HCT116 (cell line): Measurements from ENCODE around the gene DKK3. TPM values are rescaled to one million over a fixed set of nuclear protein-coding genes. Genes with fewer than 3 reads are reported as not detected.

Source experiments
- ATAC-seq: fragments of 200-7000 bp; cut with Tn5 transposase; 2 replicates; pipeline ENCODE4 v1.9.1; 2020; ENCODE audit warnings: mild to moderate bottlenecking, moderate library complexity
- BruUV-seq: library from RNA; stranded (reverse); fragments of 400-500 nt; replicated peaks from 2 replicates; lab custom pipeline; 2021; lab: Mats Ljungman, UMichigan
- CTCF ChIA-PET: fragments of 300-600 bp; sonication (Branson Sonifier 250); formaldehyde crosslinking; loops from one replicate; lab custom pipeline; 2021; ENCODE audit warnings: antibody characterized with exemption; lab: Charles Lee
- POLR2A ChIA-PET: fragments of 300-600, 350-600 bp; sonication (Branson Sonifier 250); formaldehyde crosslinking; loops from one replicate; lab custom pipeline; 2021; ENCODE audit warnings: antibody characterized with exemption; lab: Charles Lee
- RAD21 ChIA-PET, 2 experiments: fragments of 300-600 bp; sonication (Branson Sonifier 250); formaldehyde crosslinking; loops; one replicate each; lab custom pipeline; 2023; ENCODE audit warnings: low total read pairs in 2 of 2; ENCODE audit not compliant: uncharacterized antibody in 2 of 2, unreplicated experiment in 2 of 2, low non-redundant PET in 1 of 2; lab: Charles Lee
- DNase-seq: peaks from one replicate; pipeline ENCODE4 v3.0.0-alpha.2; 2010; ENCODE audit warnings: low read depth, low spot score
- H2AFZ ChIP-seq: fragments of 200-600 bp; shearing (Covaris generic), sonication (generic); 2 replicates; pipeline ENCODE4 v1.6.1; 2017; ENCODE audit warnings: low read depth, mixed run types, mixed read lengths, antibody characterized with exemption, low read length; ENCODE audit not compliant: poor library complexity, severe bottlenecking
- H3K27ac ChIP-seq: 2 replicates; pipeline ENCODE4 v1.5.1; 2012; ENCODE audit warnings: low read depth, low read length
- H3K27me3 ChIP-seq: fragments of 200-600 bp; sonication (generic); 2 replicates; pipeline ENCODE4 v1.6.1; 2016; ENCODE audit warnings: mixed run types, low read length, mixed read lengths; ENCODE audit not compliant: insufficient read depth
- H3K36me3 ChIP-seq, 2 experiments: fragments of 200-500 bp in 1 of 2; fragments of 200-600 bp in 1 of 2; sonication (Bioruptor generic) in 1 of 2; sonication (generic) in 1 of 2; 2 replicates each; pipeline versions ENCODE4 v1.5.1 to v1.6.1; 2014 to 2016; ENCODE audit warnings: low read length in 2 of 2, inconsistent platforms in 1 of 2, mixed read lengths in 1 of 2, mixed run types in 1 of 2; ENCODE audit not compliant: insufficient read depth in 2 of 2, control insufficient read depth in 1 of 2
- H3K4me1 ChIP-seq, 2 experiments: fragments of 200-600 bp in 1 of 2; sonication (generic) in 1 of 2; 2 replicates each; pipeline versions ENCODE4 v1.5.1 to v1.6.1; 2012 to 2017; ENCODE audit warnings: low read length in 2 of 2, inconsistent platforms in 1 of 2, mild to moderate bottlenecking in 1 of 2, mixed read lengths in 1 of 2, mixed run types in 1 of 2, moderate library complexity in 1 of 2; ENCODE audit not compliant: insufficient read depth in 2 of 2, control insufficient read depth in 1 of 2
- H3K4me2 ChIP-seq: fragments of 200-600 bp; sonication (generic); 2 replicates; pipeline ENCODE4 v1.6.1; 2017; ENCODE audit warnings: mixed run types, low read length, mixed read lengths
- H3K4me3 ChIP-seq, 2 experiments: fragments of 200-600 bp in 1 of 2; sonication (generic) in 1 of 2; replicated peaks in 1 of 2; 2 replicates each; pipeline ENCODE4 v1.5.1; 2011 to 2016; ENCODE audit warnings: low read length in 2 of 2, control low read depth in 1 of 2, low read depth in 1 of 2, mild to moderate bottlenecking in 1 of 2, mixed read lengths in 1 of 2, mixed run types in 1 of 2
- H3K79me2 ChIP-seq: fragments of 200-600 bp; sonication (generic); 2 replicates; pipeline ENCODE4 v1.6.1; 2017; ENCODE audit warnings: mild to moderate bottlenecking, mixed run types, low read length, moderate library complexity, mixed read lengths; ENCODE audit not compliant: insufficient read depth
- H3K9ac ChIP-seq: fragments of 200-600 bp; sonication (generic); 2 replicates; pipeline ENCODE4 v1.6.1; 2016; ENCODE audit warnings: low read length, mixed read lengths
- H3K9me2 ChIP-seq: fragments of 200-600 bp; sonication (generic), shearing (Covaris generic); 2 replicates; pipeline ENCODE4 v1.6.1; 2017; ENCODE audit warnings: mixed run types, mild to moderate bottlenecking, moderate library complexity; ENCODE audit not compliant: insufficient read depth
- H3K9me3 ChIP-seq, 2 experiments: fragments of 200-500 bp in 1 of 2; fragments of 200-600 bp in 1 of 2; sonication (Bioruptor generic) in 1 of 2; sonication (generic) in 1 of 2; 2 replicates each; pipeline ENCODE4 v1.6.1; 2014 to 2017; ENCODE audit warnings: low read length in 2 of 2, mixed read lengths in 2 of 2, inconsistent platforms in 1 of 2, low read depth in 1 of 2, mild to moderate bottlenecking in 1 of 2, mixed run types in 1 of 2, moderate library complexity in 1 of 2; ENCODE audit not compliant: control insufficient read depth in 1 of 2, insufficient read depth in 1 of 2
- H4K20me1 ChIP-seq: fragments of 200-600 bp; sonication (generic), shearing (Covaris generic); 2 replicates; pipeline ENCODE4 v1.6.1; 2017; ENCODE audit warnings: mixed run types, mild to moderate bottlenecking, moderate library complexity; ENCODE audit not compliant: insufficient read depth
- CBX3 ChIP-seq: IDR thresholded peaks from 2 replicates; pipeline ENCODE4 v1.6.1; 2012; ENCODE audit warnings: low read depth
- EZH2phosphoT487 ChIP-seq: fragments of 200-600 bp; IDR thresholded peaks from 2 replicates; pipeline ENCODE4 v1.6.1; 2018; ENCODE audit warnings: antibody characterized with exemption, borderline replicate concordance
- FOSL1 ChIP-seq: IDR thresholded peaks from 2 replicates; pipeline ENCODE4 v1.6.1; 2012; ENCODE audit warnings: low read depth
- JUND ChIP-seq: IDR thresholded peaks from 2 replicates; pipeline ENCODE4 v1.6.1; 2012
- POLR2A ChIP-seq: IDR thresholded peaks from 2 replicates; pipeline ENCODE4 v1.7.0; 2011; ENCODE audit warnings: borderline replicate concordance; ENCODE audit not compliant: insufficient read depth, insufficient read length; ENCODE audit errors: extremely low read depth
- POLR2AphosphoS5 ChIP-seq: IDR thresholded peaks from 2 replicates; pipeline ENCODE4 v1.6.1; 2011; ENCODE audit warnings: mild to moderate bottlenecking, low read depth, low read length, moderate library complexity
- SIN3A ChIP-seq: IDR thresholded peaks from 2 replicates; pipeline ENCODE4 v1.6.1; 2012; ENCODE audit warnings: low read depth
- SRF ChIP-seq: IDR thresholded peaks from 2 replicates; pipeline ENCODE4 v1.6.1; 2012; ENCODE audit warnings: low read depth
- YY1 ChIP-seq: IDR thresholded peaks from 2 replicates; pipeline ENCODE4 v1.6.1; 2011; ENCODE audit warnings: low read length, low read depth, moderate library complexity, mild to moderate bottlenecking; ENCODE audit not compliant: insufficient replicate concordance; ENCODE audit errors: extremely low read depth
- ZFX ChIP-seq: fragments of 450-650 bp; IDR thresholded peaks from 2 replicates; pipeline ENCODE4 v1.6.1; 2017
- ZNF274 ChIP-seq: fragments of 200-500 bp; sonication (Bioruptor generic); IDR thresholded peaks from 2 replicates; pipeline ENCODE4 v1.6.1; 2014; ENCODE audit warnings: mild to moderate bottlenecking, low read depth, low read length, inconsistent platforms
- intact Hi-C: fragments of 100-400 bp; cut with micrococcal nuclease; formaldehyde crosslinking; loops from 2 replicates; pipeline ENCODE4 v1.10.0; 2022
- total RNA-seq: library from RNA; stranded (reverse); gene quantifications from one replicate; pipeline ENCODE4 v1.2.1, GENCODE V29; 2021; ENCODE audit not compliant: unreplicated experiment
- TF ChIP-seq, protein P1 (sequence below), 3 experiments: fragments of 200-600 bp in 1 of 3; sonication (generic) in 1 of 3; IDR thresholded peaks in 2 of 3; conservative IDR thresholded peaks in 1 of 3; 2 replicates each; pipeline ENCODE4 v1.5.1; 2012 to 2017; ENCODE audit warnings: low read depth in 2 of 3, low read length in 2 of 3, antibody characterized with exemption in 1 of 3, borderline replicate concordance in 1 of 3, control low read depth in 1 of 3, mild to moderate bottlenecking in 1 of 3, mixed read lengths in 1 of 3, mixed run types in 1 of 3, moderate library complexity in 1 of 3; ENCODE audit not compliant: insufficient read depth in 1 of 3
- TF ChIP-seq, protein P2 (sequence below): IDR thresholded peaks from 2 replicates; pipeline ENCODE4 v1.6.1; 2011; ENCODE audit warnings: mild to moderate bottlenecking, low read length, moderate library complexity; ENCODE audit not compliant: insufficient replicate concordance; ENCODE audit errors: extremely low read depth

The DKK3 gene
- total RNA-seq, 1 experiment from 2014 or later = 0.49 TPM

DNA sequence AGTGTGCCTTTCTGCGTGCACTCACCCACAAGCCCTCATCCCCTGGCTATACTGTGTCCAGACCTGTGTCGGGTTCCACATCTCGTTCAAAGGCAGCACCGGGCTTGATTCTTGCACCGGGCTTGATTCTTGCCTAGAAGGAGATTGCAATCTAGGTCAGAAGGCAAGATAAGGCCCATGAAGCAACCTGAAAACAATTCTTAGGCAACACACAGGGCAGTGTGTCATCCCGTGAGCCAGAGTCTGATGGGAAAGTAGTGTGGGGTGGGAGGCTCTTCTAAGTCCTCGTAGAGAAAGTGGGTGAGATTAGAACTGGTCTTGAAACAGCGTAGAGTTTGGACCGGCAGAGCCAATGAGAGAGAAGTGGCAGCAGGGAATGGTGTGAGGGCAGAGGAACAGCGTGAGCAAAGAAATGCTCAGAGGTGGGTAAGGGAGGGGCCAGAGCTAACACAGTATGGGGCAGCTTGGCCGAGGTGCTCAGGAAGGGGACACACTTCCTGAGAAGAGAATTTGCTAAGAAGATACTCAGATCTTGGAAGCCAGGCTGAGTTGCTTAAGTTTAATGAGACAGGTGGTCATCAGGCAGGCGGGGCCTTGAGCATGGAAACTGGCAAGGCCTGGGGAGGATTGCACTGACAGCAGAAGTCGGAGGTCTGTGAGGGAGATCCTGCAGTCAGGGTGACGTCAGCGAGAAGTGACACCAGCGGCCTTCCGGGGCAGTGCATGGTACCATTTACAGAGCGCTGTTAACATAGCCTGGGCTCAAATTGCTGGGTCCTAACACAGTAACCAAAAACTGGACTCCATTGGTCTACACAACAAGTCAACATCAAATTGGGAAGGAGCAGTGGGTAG is 40.7 kb upstream of the DKK3 start:
- ATAC-seq (no peak), DNase-seq (no peak)
- H3K9ac ChIP-seq = no peak overlapping the region
- H3K9me2 ChIP-seq = no peaks in the 10 kb centered on the region
- BruUV-seq = no TSS peak
- no peak overlapping the region for H2AFZ ChIP-seq
- no peak overlapping the region for H3K4me3 ChIP-seq
- H3K27me3 ChIP-seq = no peaks in the 10 kb centered on the region
- H4K20me1 ChIP-seq = no peaks in the 10 kb centered on the region
- H3K79me2 ChIP-seq = no peaks in the 10 kb centered on the region
- H3K36me3 ChIP-seq = no peaks in the 10 kb centered on the region
- H3K9me3 ChIP-seq = no peaks in the 10 kb centered on the region
- no peak overlapping the region for H3K4me2 ChIP-seq
- ChIA-PET RAD21 (interaction anchor here in 1 of 2 experiments (2.3 kb wide), 1 partner anchor 233 kb away, joined by 16 read pairs; no protein-coding TSS in a partner anchor), POLR2A (interaction anchor here (2.5 kb wide), 1 partner anchor 232 kb away, joined by 8 read pairs; no protein-coding TSS in a partner anchor), CTCF (interaction anchor here (5.6 kb wide), 1 partner anchor 233 kb away, joined by 104 read pairs; no protein-coding TSS in a partner anchor)
- H3K4me1 ChIP-seq = peaks cover 3 to 18% of the 10 kb centered on the region in 2 experiments; a peak in 2 of 4 replicates
- TF ChIP-seq JUND = no peak
- TF ChIP-seq, protein P1, sequence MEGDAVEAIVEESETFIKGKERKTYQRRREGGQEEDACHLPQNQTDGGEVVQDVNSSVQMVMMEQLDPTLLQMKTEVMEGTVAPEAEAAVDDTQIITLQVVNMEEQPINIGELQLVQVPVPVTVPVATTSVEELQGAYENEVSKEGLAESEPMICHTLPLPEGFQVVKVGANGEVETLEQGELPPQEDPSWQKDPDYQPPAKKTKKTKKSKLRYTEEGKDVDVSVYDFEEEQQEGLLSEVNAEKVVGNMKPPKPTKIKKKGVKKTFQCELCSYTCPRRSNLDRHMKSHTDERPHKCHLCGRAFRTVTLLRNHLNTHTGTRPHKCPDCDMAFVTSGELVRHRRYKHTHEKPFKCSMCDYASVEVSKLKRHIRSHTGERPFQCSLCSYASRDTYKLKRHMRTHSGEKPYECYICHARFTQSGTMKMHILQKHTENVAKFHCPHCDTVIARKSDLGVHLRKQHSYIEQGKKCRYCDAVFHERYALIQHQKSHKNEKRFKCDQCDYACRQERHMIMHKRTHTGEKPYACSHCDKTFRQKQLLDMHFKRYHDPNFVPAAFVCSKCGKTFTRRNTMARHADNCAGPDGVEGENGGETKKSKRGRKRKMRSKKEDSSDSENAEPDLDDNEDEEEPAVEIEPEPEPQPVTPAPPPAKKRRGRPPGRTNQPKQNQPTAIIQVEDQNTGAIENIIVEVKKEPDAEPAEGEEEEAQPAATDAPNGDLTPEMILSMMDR (IDR thresholded peaks at IDR 0.05 in 2 of 3, conservative IDR thresholded peaks at IDR 0.05 in 1 of 3; ENCODE audit: borderline replicate concordance in 1 of 3, insufficient read depth in 1 of 3, low read depth in 2 of 3, low read length in 2 of 3) = no peak
- no peak for TF ChIP-seq SIN3A
- TF ChIP-seq ZNF274 = no peak
- no peak for TF ChIP-seq YY1
- TF ChIP-seq ZFX = no peak
- TF ChIP-seq, protein P2, sequence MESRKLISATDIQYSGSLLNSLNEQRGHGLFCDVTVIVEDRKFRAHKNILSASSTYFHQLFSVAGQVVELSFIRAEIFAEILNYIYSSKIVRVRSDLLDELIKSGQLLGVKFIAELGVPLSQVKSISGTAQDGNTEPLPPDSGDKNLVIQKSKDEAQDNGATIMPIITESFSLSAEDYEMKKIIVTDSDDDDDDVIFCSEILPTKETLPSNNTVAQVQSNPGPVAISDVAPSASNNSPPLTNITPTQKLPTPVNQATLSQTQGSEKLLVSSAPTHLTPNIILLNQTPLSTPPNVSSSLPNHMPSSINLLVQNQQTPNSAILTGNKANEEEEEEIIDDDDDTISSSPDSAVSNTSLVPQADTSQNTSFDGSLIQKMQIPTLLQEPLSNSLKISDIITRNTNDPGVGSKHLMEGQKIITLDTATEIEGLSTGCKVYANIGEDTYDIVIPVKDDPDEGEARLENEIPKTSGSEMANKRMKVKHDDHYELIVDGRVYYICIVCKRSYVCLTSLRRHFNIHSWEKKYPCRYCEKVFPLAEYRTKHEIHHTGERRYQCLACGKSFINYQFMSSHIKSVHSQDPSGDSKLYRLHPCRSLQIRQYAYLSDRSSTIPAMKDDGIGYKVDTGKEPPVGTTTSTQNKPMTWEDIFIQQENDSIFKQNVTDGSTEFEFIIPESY = no peak
- TF ChIP-seq SRF = no peak
- TF ChIP-seq EZH2phosphoT487 = no peak
- no peak for TF ChIP-seq POLR2A
- no peak for TF ChIP-seq FOSL1
- no peak for TF ChIP-seq POLR2AphosphoS5
- no peak for TF ChIP-seq CBX3
- intact Hi-C loops = loop anchor here (5.0 kb wide), 2 partner anchors 843 to 913 kb away; no protein-coding TSS in a partner anchor
- H3K27ac ChIP-seq = no peak overlapping the region
